GM21825 (cell line): Measurements from ENCODE around the gene LCE3A.

Source experiments
- ATAC-seq: cut with Tn5 transposase; IDR thresholded peaks from one replicate; pipeline ENCODE4 v1.9.1; 2021; ENCODE audit warnings: mild to moderate bottlenecking, moderate library complexity; ENCODE audit not compliant: unreplicated experiment

Gene LCE3A

GRCh38 chr1:152577168-152577567 is 45.7 kb downstream of the LCE3A start:
- ATAC-seq: no peak
